B cell (primary cell): ENCODE results near the gene CTDSPL.

ENCODE experiments used
- CTCF ChIP-seq: fragments of 200-600 bp; IDR thresholded peaks from one replicate; pipeline ENCODE4 v1.8.0; 2022; ENCODE audit warnings: antibody characterized with exemption, mild to moderate bottlenecking
- EZH2 ChIP-seq: IDR thresholded peaks from 2 replicates; pipeline ENCODE4 v1.6.1; 2012; ENCODE audit warnings: borderline replicate concordance, low read depth, mild to moderate bottlenecking, moderate library complexity, low read length; ENCODE audit not compliant: insufficient read depth, poor library complexity, severe bottlenecking

- TF ChIP-seq CTCF: peak; percentile 88
- TF ChIP-seq EZH2: no peak
These were observed 135.2 kb downstream of the CTDSPL start for GRCh38 chr3:37996785-37997301.
